T-helper 1 cell (primary cell): ENCODE data around the gene HLA-DMB.

Source experiments
- DNase-seq, 5 donors: peaks; one replicate each; pipeline ENCODE4 v3.0.0-alpha.2; 2012 to 2020

The HLA-DMB gene

GRCh38 chr6:32905078-32905477 lies 35.8 kb downstream of the HLA-DMB start:
- no peak for DNase-seq

- DNase-seq = no peak
Measured at GRCh38 chr6:32903952-32904351, 36.9 kb downstream of the HLA-DMB start.

- no peak for DNase-seq
Measured at GRCh38 chr6:32895006-32895345, 45.9 kb downstream of the HLA-DMB start.

GRCh38 chr6:32894085-32895005 lies 46.5 kb downstream of the HLA-DMB start:
- peak; percentile 87 to 94 (median 90) for DNase-seq

GRCh38 chr6:32890831-32891230 lies 50.0 kb downstream of the HLA-DMB start:
- DNase-seq = no peak

- no peak for DNase-seq
Measured at GRCh38 chr6:32889533-32889932, 51.3 kb downstream of the HLA-DMB start.

GRCh38 chr6:32888576-32888975 lies 52.3 kb downstream of the HLA-DMB start:
- no peak for DNase-seq

- no peak for DNase-seq
Measured at GRCh38 chr6:32887616-32888015, 53.2 kb downstream of the HLA-DMB start.

GRCh38 chr6:32886681-32887383 lies 54.0 kb downstream of the HLA-DMB start:
- no peak for DNase-seq

GRCh38 chr6:32885698-32886286 lies 55.0 kb downstream of the HLA-DMB start:
- peak in 1 of 5 donors; percentile 74 for DNase-seq
